T-helper 17 cell (primary cell): ENCODE data around the gene ZMYND19. TPM values are rescaled to one million over a fixed set of nuclear protein-coding genes. Genes with fewer than 3 reads are reported as not detected.
"Not testable (repeated sequence)": the region's sequence is repeated elsewhere in the genome, so short reads cannot be mapped to it uniquely, and the experiment has no call there.

Experiments
- ATAC-seq: fragments of 150-1000 bp; cut with Tn5 transposase; 2 replicates; pipeline ENCODE4 v1.10.0; 2021; ENCODE audit warnings: mild to moderate bottlenecking, moderate library complexity
- DNase-seq, 3 donors: peaks; one replicate each; pipeline versions ENCODE4 v3.0.0 to v3.0.0-alpha.2; 2020 to 2021
- H3K9me3 ChIP-seq: one replicate; pipeline ENCODE4 v1.7.0; 2013; ENCODE audit warnings: low read length, mild to moderate bottlenecking; ENCODE audit not compliant: control insufficient read depth, poor library complexity, severe bottlenecking
- H3K27ac Mint-ChIP-seq: one replicate; pipeline ENCODE4 v1.8.0; 2022; ENCODE audit warnings: mild to moderate bottlenecking, moderate library complexity, mixed read lengths
- H3K27me3 Mint-ChIP-seq: one replicate; pipeline ENCODE4 v1.8.0; 2022; ENCODE audit warnings: mixed read lengths
- H3K36me3 Mint-ChIP-seq: one replicate; pipeline ENCODE4 v1.8.0; 2022; ENCODE audit warnings: low read depth, mixed read lengths
- H3K4me1 Mint-ChIP-seq: one replicate; pipeline ENCODE4 v1.8.0; 2022; ENCODE audit warnings: mild to moderate bottlenecking, mixed read lengths
- H3K4me3 Mint-ChIP-seq: one replicate; pipeline ENCODE4 v1.8.0; 2022; ENCODE audit warnings: mild to moderate bottlenecking, moderate library complexity, mixed read lengths
- total RNA-seq, 4 donors: library from RNA in 2 of 4; stranded (reverse) in 2 of 4; gene quantifications; one replicate each; pipeline ENCODE4 v1.2.3 and lab custom pipeline; 2022 to 2026

ZMYND19 gene
- total RNA-seq, 2 donors from 2014 or later, result 12.1 to 18.2 TPM

DNA sequence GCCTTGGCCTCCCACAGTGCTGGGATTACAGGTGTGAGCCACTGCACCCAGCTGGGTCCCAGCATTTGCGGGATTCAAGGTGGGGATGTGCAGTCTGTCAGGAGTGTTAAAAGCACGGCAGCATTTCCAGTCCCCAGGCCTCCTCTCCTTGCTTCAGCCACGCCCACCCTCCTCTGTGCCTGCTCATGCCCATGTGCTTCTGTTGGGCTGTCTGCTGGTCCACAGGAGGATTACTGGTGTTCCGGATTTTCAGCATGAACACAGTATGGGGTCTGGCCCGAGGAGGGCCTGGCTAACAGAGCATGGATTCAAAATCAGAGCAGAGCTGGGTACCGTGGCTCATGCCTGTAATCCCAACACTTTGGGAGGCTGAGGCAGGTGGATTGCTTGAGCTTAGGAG is 20.6 kb upstream of the ZMYND19 start:
- H3K36me3 Mint-ChIP-seq, result no peaks in the 10 kb centered on the region
- peaks cover 27% of the 10 kb centered on the region for H3K4me1 Mint-ChIP-seq
- no peaks in the 10 kb centered on the region for H3K27me3 Mint-ChIP-seq
- no peak for ATAC-seq
- DNase-seq, result no peak
- H3K9me3 ChIP-seq, result no peaks in the 10 kb centered on the region
- H3K27ac Mint-ChIP-seq, result peak overlapping the region; percentile 73
- H3K4me3 Mint-ChIP-seq, result peak overlapping the region; percentile 41

DNA sequence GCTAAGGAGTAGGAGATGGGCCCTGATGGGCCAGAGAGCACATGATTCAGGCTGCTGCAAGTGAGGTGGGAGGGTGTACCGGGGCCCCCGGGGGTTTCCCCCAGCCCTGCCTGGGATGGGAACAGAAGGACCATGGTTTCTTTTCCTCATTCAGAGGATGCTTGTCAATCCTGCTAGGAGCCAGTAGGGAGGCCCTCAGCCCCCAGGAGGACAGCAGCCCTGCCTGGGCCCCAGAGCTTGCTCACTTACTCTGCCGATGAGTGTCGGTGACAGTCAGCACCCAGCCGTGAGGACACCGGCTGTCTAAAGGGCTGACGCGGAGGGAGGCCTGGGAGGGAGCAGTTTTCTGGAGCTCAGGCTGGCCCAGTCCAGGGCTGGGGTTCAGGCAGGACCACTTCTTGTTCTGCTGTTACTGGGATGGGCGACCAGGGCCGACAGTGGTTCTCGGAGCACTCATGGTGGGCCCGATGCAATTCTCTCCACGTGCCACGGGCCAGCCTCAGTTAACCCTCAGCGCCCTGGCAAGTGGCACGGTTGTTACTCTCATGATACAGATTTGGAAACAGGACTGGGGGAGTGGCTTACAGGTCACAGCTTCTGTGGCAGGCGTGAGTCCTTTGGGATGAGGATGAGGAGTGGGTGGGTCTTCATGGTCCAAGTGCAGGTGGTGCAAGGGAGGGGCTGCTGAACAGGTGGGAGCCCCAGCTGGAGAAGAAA is 17.0 kb upstream of the ZMYND19 start:
- Mint-ChIP-seq H3K4me1 (peaks cover 28% of the 10 kb centered on the region), H3K27ac (peak overlapping the region; percentile 56), H3K4me3 (peak overlapping the region; percentile 90), H3K27me3 (no peaks in the 10 kb centered on the region), H3K36me3 (no peaks in the 10 kb centered on the region)
- ATAC-seq, result no peak
- no peak for DNase-seq
- no peaks in the 10 kb centered on the region for H3K9me3 ChIP-seq

GRCh38 chr9:137606734-137607138 is 16.4 kb upstream of the ZMYND19 start:
- ATAC-seq, result no peak
- H3K9me3 ChIP-seq, result no peaks in the 10 kb centered on the region
- no peaks in the 10 kb centered on the region for H3K36me3 Mint-ChIP-seq
- H3K27ac Mint-ChIP-seq, result peak overlapping the region; percentile 56
- H3K27me3 Mint-ChIP-seq, result no peaks in the 10 kb centered on the region
- peaks cover 28% of the 10 kb centered on the region for H3K4me1 Mint-ChIP-seq
- H3K4me3 Mint-ChIP-seq, result peak overlapping the region; percentile 90
- no peak for DNase-seq

DNA sequence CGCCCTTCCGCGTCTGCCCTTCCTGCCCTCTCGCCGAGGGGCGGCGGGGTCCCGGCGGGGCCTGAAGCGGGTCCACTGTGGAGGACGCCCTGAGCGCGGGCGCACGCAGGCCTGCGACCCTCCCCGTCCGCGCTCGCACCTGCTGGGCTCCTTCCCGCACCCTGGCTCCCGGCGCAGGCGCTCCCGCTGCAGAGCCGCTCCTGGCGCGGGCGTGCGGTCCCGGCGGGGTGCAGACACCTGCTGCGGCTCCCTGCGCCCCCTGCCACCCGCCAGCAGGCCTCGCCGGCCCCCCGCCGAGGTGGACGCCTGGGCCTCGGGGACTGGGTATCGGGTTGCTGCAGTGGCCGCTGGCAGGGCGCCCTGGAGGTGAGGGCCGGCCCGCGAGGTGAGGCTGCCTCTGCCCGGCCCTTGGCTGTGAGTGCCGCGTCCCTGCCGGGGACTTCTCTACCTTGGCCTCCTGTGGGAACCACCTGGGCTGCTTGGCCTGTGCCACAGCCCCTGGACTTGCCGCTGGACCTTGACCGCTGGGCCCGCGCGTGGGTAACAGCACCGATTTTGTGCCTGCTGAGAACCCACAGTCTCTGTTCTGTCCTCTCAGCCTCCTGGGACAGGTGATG is 15.8 kb upstream of the ZMYND19 start:
- peaks cover 23% of the 10 kb centered on the region for H3K4me1 Mint-ChIP-seq
- peak; percentile 6 for ATAC-seq
- no peaks in the 10 kb centered on the region for H3K9me3 ChIP-seq
- peak in 1 of 3 donors; percentile 30 for DNase-seq
- peak overlapping the region; percentile 90 for H3K4me3 Mint-ChIP-seq
- no peaks in the 10 kb centered on the region for H3K36me3 Mint-ChIP-seq
- H3K27ac Mint-ChIP-seq, result no peak overlapping the region
- no peaks in the 10 kb centered on the region for H3K27me3 Mint-ChIP-seq

GRCh38 chr9:137605121-137606004 is 15.1 kb upstream of the ZMYND19 start, which contains the start of gene ARRDC1:
ARRDC1 (plus strand) TSS chr9:137605686; CDS start chr9:137605718, 32 bp downstream.
- ATAC-seq, result peak; percentile 85
- Mint-ChIP-seq H3K4me3 (peak within 1 kb of the TSS; percentile 90), H3K36me3 (no peaks in the 10 kb centered on the region), H3K4me1 (peaks cover 21% of the 10 kb centered on the region), H3K27ac (no peak within 1 kb of the TSS), H3K27me3 (no peaks in the 10 kb centered on the region)
- no peaks in the 10 kb centered on the region for H3K9me3 ChIP-seq
- peak; percentile 74 to 94 (median 93) for DNase-seq

- ATAC-seq (no peak), DNase-seq (no peak)
- H3K27me3 Mint-ChIP-seq, result no peaks in the 10 kb centered on the region
- no peaks in the 10 kb centered on the region for H3K36me3 Mint-ChIP-seq
- H3K4me1 Mint-ChIP-seq, result peaks cover 21% of the 10 kb centered on the region
- H3K4me3 Mint-ChIP-seq, result peak overlapping the region; percentile 65
- H3K27ac Mint-ChIP-seq, result no peak overlapping the region
- no peaks in the 10 kb centered on the region for H3K9me3 ChIP-seq
Measured at GRCh38 chr9:137604345-137605086, 14.2 kb upstream of the ZMYND19 start.

- H3K9me3 ChIP-seq, result no peaks in the 10 kb centered on the region
- H3K4me3 Mint-ChIP-seq, result peak overlapping the region; percentile 65
- no peak for ATAC-seq
- DNase-seq, result no peak
- H3K27ac Mint-ChIP-seq, result peak overlapping the region; percentile 32
- no peaks in the 10 kb centered on the region for H3K36me3 Mint-ChIP-seq
- H3K27me3 Mint-ChIP-seq, result no peaks in the 10 kb centered on the region
- peaks cover 21% of the 10 kb centered on the region for H3K4me1 Mint-ChIP-seq
Measured at GRCh38 chr9:137603879-137604278, 13.6 kb upstream of the ZMYND19 start.

DNA sequence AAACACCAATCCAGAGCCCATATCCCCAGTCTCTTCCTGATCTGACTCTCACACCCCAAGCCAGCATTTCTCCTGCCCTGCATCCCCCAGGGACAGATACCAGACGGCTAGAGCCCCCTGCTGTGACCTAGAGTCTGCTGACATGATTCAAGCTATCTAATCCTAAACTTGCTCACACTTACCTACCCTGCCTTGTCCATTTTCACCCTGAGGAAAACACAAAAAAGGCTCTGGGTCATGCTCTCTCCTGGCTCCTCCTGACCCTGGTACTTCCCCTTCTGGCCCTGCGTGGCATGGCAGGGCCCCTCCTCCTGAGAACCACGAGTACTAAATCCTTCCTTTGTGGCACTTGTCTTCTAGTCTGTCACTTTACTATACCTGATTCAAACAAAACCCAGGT is 12.3 kb upstream of the ZMYND19 start:
- Mint-ChIP-seq H3K36me3 (no peaks in the 10 kb centered on the region), H3K27ac (peak overlapping the region; percentile 32), H3K4me1 (peaks cover 25% of the 10 kb centered on the region), H3K4me3 (no peak overlapping the region), H3K27me3 (no peaks in the 10 kb centered on the region)
- no peaks in the 10 kb centered on the region for H3K9me3 ChIP-seq
- no peak for ATAC-seq
- DNase-seq, result no peak

DNA sequence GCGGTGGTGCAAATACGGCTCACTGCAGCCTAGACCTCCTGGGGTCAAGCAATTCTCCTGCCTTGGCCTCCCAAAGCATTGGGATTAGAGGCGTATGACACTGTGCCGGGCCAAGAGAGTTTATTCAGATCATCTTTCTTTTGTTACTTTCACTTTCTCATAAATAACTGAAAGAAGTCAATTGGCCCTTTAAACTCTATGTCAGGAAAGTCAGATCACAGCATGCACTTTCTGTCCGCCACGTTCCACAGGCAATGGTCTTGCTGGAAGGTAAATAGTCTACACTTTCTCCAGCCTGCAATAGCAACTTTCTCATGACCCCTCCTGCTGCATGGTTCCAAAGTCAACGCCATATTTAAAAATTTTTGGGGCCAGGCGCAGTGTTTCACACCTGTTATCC is 8.6 kb upstream of the ZMYND19 start:
- H3K27me3 Mint-ChIP-seq, result no peaks in the 10 kb centered on the region
- no peak overlapping the region for H3K27ac Mint-ChIP-seq
- no peak overlapping the region for H3K4me3 Mint-ChIP-seq
- H3K4me1 Mint-ChIP-seq, result peaks cover 11% of the 10 kb centered on the region
- no peaks in the 10 kb centered on the region for H3K36me3 Mint-ChIP-seq
- H3K9me3 ChIP-seq, result no peaks in the 10 kb centered on the region
- ATAC-seq (no peak), DNase-seq (no peak)

DNA sequence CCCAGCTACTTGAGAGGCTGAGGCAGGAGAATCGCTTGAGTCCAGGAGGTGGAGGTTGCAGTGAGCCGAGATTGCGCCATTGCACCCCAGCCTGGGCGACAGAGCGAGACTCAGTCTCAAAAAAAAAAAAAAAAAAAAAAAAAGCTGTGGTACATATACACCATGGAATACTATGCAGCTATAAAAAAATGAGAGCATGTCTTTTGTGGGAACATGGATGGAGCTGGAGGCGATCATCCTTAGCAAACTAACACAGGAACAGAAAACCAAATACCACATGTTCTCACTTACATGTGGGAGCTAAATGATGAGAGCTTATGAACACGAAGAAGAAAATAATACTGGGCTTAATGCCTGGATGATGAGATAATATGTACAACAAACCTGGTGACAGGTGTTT is 6.3 kb upstream of the ZMYND19 start:
- not testable (repeated sequence) for H3K4me3 Mint-ChIP-seq, H3K27ac Mint-ChIP-seq, H3K4me1 Mint-ChIP-seq, ATAC-seq, H3K27me3 Mint-ChIP-seq, H3K36me3 Mint-ChIP-seq, DNase-seq, H3K9me3 ChIP-seq

GRCh38 chr9:137593176-137593575 is 2.9 kb upstream of the ZMYND19 start:
- Mint-ChIP-seq H3K36me3 (no peaks in the 10 kb centered on the region), H3K4me3 (no peak overlapping the region), H3K27ac (no peak overlapping the region), H3K27me3 (no peaks in the 10 kb centered on the region), H3K4me1 (peaks cover 6% of the 10 kb centered on the region)
- ATAC-seq (no peak), DNase-seq (no peak)
- no peaks in the 10 kb centered on the region for H3K9me3 ChIP-seq

DNA sequence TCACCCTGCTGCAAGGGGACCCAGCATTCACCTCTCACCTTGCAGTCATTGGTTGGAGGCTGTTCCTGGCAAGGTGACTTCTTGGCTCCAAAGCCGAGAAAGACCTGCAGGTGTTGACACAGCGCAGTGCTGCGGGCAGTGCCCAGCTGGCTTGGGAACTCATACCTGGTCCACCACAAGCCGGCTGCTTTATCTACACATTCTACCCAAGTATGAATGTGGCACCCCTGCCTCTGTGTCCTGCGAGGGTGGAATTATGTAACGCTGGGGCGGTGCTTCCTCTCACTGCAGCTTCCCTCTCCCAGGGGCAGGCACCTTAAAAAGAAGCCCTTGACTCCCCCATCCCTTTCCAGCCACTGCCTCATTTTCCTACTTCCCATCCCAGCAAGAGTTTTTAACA is 2.5 kb upstream of the ZMYND19 start:
- H3K9me3 ChIP-seq, result no peaks in the 10 kb centered on the region
- no peaks in the 10 kb centered on the region for H3K27me3 Mint-ChIP-seq
- ATAC-seq (no peak), DNase-seq (no peak)
- H3K36me3 Mint-ChIP-seq, result peaks cover 2% of the 10 kb centered on the region
- H3K27ac Mint-ChIP-seq, result no peak overlapping the region
- H3K4me1 Mint-ChIP-seq, result peaks cover 10% of the 10 kb centered on the region
- H3K4me3 Mint-ChIP-seq, result no peak overlapping the region

- ATAC-seq, result no peak
- H3K27me3 Mint-ChIP-seq, result no peaks in the 10 kb centered on the region
- H3K36me3 Mint-ChIP-seq, result peaks cover 2% of the 10 kb centered on the region
- H3K4me3 Mint-ChIP-seq, result peak overlapping the region; percentile 95
- H3K9me3 ChIP-seq, result no peaks in the 10 kb centered on the region
- peak overlapping the region; percentile 65 for H3K27ac Mint-ChIP-seq
- H3K4me1 Mint-ChIP-seq, result peaks cover 11% of the 10 kb centered on the region
- DNase-seq, result no peak
Measured at GRCh38 chr9:137590123-137590468, 216 bp downstream of the ZMYND19 start.
